ENCODE results near the gene SLC34A3.

Gene SLC34A3

GRCh38 chr9:137188086-137188489 is 42.6 kb upstream of the SLC34A3 start:
- TF ChIP-seq TCF12 (IDR thresholded peaks at IDR 0.05; ENCODE audit: low read depth) (0 out of 2 replicates have a peak, but pooled peaks have one; percentile 45), USF1 (IDR thresholded peaks at IDR 0.05) (no peak), REST (IDR thresholded peaks at IDR 0.05; ENCODE audit: low read depth) (no peak), NFIC (IDR thresholded peaks at IDR 0.05) (no peak)

GRCh38 chr9:137188490-137189296 is 42.0 kb upstream of the SLC34A3 start, which contains the start of the genes ANAPC2 and SSNA1:
TSS of gene ANAPC2 (minus strand) at chr9:137188560. CDS start at chr9:137188532, 28 bp downstream.
TSS of gene SSNA1 (plus strand) at chr9:137188676. CDS start at chr9:137188727, 51 bp downstream.
- TF ChIP-seq TAF1 (IDR thresholded peaks at IDR 0.05; ENCODE audit: low read depth) (peak; percentile 53), CEBPB (IDR thresholded peaks at IDR 0.05) (no peak), NFIC (IDR thresholded peaks at IDR 0.05) (peak; percentile 59; the same call in 1 of the 2 replicates), ZBTB7A (IDR thresholded peaks at IDR 0.05; ENCODE audit: low read depth) (peak; percentile 36), CREB1 (IDR thresholded peaks at IDR 0.05; ENCODE audit: low read depth) (peak; percentile 100), TCF12 (IDR thresholded peaks at IDR 0.05; ENCODE audit: low read depth) (no peak; the same call in 1 of the 2 replicates), REST (IDR thresholded peaks at IDR 0.05; ENCODE audit: low read depth) (0 out of 2 replicates have a peak, but pooled peaks have one; percentile 2), USF1 (IDR thresholded peaks at IDR 0.05) (peak; percentile 44), YY1 (IDR thresholded peaks at IDR 0.05; ENCODE audit: low read depth) (peak; percentile 90), MAX (IDR thresholded peaks at IDR 0.05) (peak; percentile 79), RAD21 (IDR thresholded peaks at IDR 0.05; ENCODE audit: low read depth) (peak; percentile 55; the same call in 1 of the 2 replicates), EGR1 (IDR thresholded peaks at IDR 0.05) (0 out of 2 replicates have a peak, but pooled peaks have one; percentile 29), TEAD4 (IDR thresholded peaks at IDR 0.05) (peak; percentile 53), FOXM1 (IDR thresholded peaks at IDR 0.05; ENCODE audit: borderline replicate concordance, low read depth) (no peak), EP300 (IDR thresholded peaks at IDR 0.05; ENCODE audit: borderline replicate concordance) (no peak)

- TF ChIP-seq TCF12 (IDR thresholded peaks at IDR 0.05; ENCODE audit: low read depth): no peak
- TF ChIP-seq REST (IDR thresholded peaks at IDR 0.05; ENCODE audit: low read depth): 0 out of 2 replicates have a peak, but pooled peaks have one; percentile 4
- TF ChIP-seq RAD21 (IDR thresholded peaks at IDR 0.05; ENCODE audit: low read depth): no peak
These were observed 41.1 kb upstream of the SLC34A3 start for GRCh38 chr9:137189297-137190295.

- TF ChIP-seq TCF12 (IDR thresholded peaks at IDR 0.05; ENCODE audit: low read depth) (no peak), RAD21 (IDR thresholded peaks at IDR 0.05; ENCODE audit: low read depth) (0 out of 2 replicates have a peak, but pooled peaks have one; percentile 5)
These were observed 40.3 kb upstream of the SLC34A3 start for GRCh38 chr9:137190315-137190856.
